GM18499 (cell line): Measurements from ENCODE around the gene IFI16.
A peak's percentile ranks its signal among the peaks of the same experiment; 100 is the strongest.

Source experiments
- ATAC-seq: cut with Tn5 transposase; IDR thresholded peaks from one replicate; pipeline ENCODE4 v1.9.1; 2021; ENCODE audit warnings: moderate number of reproducible peaks; ENCODE audit not compliant: insufficient read depth, unreplicated experiment

IFI16 gene

DNA sequence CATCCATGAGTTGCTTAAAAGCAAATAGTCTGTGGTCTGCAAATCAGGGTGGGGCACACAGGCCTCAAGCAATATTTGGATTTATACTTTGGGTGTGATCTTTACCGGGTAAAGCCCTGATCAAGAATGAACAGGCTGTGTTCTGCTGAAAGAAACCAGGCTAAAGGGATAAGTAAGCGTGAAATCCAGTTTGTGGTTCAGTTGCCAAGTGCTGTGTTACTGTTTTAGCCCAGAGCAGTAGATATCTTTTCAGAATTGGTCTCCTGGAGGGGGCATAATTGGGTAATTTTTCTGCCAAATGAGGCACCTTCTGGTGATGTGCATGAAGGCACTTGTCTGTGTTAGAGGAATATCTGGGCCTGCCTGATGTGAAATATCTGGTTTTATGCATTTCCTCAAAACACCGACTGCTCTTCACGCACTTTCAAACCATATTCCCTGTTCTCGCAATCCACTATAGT is 45.5 kb downstream of the IFI16 start:
- no peak for ATAC-seq

DNA sequence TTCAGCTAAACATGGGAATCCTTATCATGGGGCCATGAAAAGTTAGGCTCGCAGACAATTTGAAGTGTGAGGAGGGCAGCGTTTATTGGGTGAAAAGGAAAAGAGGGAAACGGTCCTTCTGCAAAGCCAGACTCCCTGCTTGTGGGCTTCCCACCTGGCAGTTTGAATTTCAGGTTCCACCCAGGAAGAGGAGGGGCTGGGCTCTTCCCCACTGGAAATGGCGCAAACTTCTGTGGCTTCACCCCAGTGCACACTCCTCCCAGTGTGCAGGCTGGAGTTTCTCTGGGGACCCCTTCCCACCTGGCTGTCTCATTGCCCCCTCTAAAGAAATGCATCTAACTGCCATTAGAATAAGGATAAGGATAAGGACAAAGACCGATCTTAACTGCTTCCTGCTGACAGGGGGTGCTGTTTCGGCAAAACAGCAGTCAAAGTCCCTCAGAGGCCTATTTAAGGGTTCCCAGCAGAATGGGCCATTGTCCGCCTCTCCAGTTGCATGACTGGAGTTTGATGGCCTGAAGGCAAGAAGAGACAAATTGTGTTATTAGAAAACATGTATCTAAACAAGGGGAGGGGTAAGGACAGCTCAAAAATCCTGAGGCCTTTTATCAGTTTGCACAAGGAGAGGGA is 46.5 kb downstream of the IFI16 start:
- no peak for ATAC-seq

DNA sequence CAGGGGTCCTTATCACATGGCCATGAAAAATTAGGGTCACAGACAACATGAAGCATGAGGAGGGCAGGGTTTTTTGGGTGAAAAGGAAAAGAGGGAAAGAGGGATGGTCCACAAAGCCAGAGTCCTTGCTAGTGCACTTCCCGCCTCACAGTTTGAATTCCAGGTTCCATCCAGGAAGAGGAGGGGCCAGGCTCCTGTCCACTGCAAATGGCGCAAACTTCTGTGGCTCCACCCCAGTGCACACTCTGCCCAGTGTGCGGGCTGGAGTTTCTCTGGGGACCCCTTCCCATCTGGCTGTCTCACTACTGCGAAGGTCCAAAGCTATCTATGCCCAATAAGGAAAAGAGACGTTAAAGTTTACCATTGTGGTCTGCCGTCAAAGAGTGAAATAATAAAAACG is 49.0 kb downstream of the IFI16 start:
- no peak for ATAC-seq

- ATAC-seq = no peak
Observed at GRCh38 chr1:159065106-159065505, 55.4 kb downstream of the IFI16 start.

DNA sequence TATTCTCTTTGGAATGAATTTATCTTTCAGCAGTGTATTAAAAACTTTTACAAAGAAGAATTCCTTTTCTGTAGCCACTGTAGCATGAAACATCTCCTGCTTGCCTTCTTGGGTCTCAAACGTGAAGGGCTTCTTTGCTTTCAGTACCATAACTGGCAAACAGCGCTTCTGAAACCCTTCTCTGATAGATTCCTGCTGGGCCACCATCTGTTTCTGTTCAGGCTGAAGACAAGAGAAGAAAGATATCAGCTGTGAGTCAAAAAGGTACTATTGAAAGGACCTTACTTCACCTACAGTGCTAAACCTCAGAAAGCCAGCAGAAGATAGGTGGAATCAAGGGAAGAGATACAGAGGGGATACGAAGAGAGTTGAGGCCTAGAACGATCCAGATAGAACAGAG is 56.4 kb downstream of the IFI16 start:
- no peak for ATAC-seq

GRCh38 chr1:159067699-159068621 is 58.3 kb downstream of the IFI16 start:
- peak; percentile 71 for ATAC-seq

DNA sequence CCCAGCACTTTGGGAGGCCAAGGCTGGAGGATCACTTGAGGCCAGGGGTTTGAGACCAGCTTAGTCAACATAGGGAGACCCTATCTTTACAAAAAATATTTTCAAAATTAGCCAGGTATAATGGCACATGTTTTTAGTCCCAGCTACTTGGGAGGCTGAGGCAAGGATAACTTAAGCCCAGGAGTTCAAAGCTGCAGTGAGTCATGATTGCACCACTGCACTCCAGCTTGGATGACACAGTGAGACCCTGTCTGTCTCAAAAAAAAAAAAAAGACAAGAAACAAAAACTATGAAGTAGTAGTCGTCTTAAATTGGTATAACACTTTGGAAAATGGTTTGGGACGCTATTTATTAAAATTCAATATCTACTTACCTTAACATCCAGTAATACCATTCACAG is 59.2 kb downstream of the IFI16 start:
- ATAC-seq = no peak

DNA sequence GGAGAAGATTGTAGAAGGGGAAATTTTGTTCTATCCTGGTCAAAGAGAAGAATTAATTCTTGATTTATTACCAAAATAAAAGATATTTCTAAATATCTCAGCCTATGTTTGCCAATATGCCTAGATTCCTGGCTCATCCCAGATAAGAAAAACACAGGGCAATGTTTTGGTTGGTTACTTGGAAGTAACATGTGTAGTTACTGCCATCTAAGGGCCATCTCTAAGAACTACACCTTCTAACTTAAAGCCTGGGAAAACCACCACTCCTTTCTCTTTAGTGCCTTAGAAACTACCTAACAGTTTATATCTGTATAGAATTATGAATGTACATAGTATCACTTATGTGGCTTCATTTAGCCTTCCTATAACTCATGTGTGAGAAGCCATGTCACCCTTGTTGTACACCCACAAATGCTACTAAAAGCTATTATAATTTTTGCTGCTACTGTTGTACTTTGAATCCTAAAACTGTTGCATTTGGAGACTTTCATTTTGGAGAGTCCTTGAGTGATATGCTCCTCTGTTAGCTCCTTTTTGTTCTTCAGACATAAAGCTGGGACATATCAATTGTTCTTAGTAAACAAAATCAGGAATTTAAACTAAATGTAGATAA is 62.4 kb downstream of the IFI16 start:
- no peak for ATAC-seq

- ATAC-seq = peak; percentile 66
Observed at GRCh38 chr1:159076438-159077119, 66.9 kb downstream of the IFI16 start, which contains the start of gene AIM2. AIM2 (minus strand) TSS chr1:159076766; CDS start chr1:159073499, 3,267 bp downstream.

DNA sequence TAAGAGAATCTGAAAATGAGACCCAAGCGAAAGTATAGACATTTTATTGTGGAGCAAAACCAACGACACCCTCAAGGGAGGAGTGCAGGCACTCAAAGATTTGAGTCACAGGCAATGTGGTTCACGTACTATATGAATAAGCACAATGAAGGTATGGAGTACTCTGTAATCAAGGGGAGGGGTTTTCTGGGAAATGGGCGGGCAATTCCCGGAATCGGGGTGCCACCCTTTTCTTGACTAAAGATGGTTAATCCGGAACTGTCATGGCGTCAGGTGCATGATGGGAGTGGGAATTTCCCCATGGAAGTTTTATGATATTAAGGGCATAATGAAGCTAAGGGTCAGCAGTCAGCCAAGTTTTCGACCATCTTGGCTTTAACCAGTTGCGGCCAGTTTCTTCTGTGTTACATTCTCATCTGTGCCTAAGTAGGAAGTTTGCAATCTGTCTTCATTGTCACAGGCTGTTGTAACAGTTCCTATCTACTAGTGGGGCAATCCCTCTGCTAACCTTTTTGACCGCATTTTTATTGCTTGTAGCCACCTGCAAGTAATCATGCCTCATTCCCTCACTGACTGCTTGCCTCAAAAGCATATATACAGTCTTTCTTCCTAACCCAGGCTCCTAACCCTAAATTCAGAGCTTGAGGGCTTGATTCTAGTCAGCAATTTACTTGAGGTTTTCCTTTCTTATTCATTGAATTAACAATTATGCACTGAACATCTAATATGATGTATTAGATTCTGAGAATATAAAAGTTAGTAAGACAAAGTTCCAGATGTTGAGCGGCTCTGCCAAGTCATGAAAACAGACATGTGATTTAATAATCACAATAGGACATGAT is 67.6 kb downstream of the IFI16 start:
- peak; percentile 64 for ATAC-seq

DNA sequence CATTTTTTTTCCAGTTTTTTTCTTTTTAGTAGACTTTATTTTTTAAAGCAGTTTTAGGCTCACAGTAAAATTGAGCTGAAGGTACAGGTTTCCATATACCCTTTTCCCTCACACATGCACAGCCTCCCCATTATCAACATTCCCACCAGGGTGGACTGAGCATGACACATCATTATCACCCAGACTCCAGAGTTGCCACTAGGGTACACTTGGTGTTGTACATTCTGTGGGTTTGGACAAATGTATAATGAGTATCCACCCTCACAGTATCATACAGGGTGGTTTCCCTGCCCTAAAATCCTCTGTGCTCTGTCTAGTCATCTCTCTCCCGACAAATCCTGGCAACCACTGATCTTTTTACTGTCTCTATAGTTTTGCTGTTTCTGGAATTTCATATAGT is 69.8 kb downstream of the IFI16 start:
- ATAC-seq = no peak

GRCh38 chr1:159081626-159082025 is 71.9 kb downstream of the IFI16 start:
- no peak for ATAC-seq

DNA sequence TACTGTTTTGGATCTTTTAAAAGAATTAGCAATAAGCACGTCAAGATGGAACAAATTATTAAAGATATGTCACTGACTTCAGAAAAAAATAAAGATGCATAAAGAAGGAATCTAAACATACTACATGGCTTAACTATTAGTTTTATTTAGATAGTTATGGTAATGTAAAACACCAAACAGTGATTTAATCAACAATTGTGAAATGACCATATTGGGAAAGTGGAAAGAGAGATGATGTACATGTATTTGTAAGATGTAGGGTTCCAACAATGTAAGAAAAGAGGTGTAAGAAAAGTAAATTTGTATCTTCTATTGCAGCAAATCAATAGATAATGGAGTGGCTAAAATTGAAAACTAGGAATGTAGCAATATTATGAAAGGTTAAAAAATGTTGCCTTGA is 73.3 kb downstream of the IFI16 start:
- ATAC-seq = no peak

DNA sequence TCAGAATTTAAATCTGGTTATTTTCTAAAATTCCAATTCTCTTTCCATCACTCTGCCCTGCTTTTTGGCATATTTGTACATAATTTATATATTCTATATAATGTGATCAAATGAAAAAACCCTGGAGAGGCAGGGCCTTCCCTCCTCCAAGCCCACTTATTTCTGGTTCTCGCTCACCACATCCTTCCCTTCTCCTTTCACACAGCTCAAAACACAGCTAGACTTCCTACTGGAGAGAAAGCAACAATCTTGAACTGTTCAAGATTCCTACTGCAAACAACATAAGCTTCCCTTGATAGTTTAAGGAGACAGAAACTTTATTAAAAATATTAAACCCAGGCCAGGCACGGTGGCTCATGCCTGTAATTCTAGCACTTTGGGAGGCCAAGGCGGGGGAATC is 74.4 kb downstream of the IFI16 start:
- ATAC-seq = no peak

- ATAC-seq = no peak
Observed at GRCh38 chr1:159084867-159085266, 75.2 kb downstream of the IFI16 start.

DNA sequence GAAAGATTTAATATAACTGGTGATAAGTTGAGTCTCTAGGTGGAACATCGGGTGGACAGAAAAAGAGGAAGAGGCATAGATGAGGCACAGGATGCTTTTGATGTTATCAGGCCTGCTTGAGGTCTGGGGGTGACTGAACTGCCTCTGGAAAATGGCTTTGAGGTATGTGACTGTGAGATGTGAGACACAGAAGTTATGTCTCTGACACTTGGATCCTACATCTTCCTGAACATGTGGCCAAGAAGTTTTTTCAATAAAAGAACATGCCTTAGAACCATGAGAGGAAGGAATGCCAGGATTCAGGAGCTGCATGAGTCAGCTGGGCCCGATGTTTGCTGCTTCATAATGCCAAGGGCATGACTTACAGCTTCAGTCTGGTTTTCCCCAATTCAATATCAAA is 78.3 kb downstream of the IFI16 start:
- no peak for ATAC-seq

DNA sequence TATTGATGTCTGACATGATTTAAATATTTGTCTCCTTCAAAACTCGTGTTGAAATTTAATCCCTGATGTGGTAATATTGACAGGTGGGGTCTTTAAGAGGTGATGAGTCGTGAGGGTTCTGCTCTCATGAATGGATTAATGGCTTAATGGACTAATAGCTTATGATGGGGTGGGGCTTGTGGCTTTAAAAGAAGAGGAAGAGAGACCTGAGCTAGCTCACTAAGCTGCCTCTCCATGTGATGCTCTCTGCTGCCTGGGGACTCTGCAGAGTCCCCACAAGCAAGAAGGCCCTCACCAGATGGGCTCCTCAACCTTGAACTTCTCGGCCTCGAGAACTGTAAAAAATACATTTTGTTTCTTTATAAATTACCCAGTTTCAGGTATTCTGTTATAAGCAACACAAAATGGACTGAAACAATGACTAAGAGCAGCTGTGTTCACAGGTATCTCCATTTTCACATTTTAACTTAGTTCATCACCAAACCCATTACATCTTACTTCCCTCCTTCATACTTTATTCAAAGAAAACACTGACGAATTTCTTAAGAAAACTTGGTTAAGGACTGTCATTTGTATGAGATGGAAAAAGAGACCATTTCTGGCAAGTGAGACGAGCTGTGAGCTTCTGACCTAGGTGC is 79.0 kb downstream of the IFI16 start:
- no peak for ATAC-seq

GRCh38 chr1:159089184-159089791 is 79.6 kb downstream of the IFI16 start:
- no peak for ATAC-seq
